Non-pigmented ciliary epithelial cell (primary cell): ENCODE data around the gene AGAP1.

Source experiments
- DNase-seq: peaks from one replicate; pipeline ENCODE4 v3.0.0-alpha.2; 2010; ENCODE audit warnings: low read depth

The AGAP1 gene

GRCh38 chr2:235569837-235570236 is 76.0 kb downstream of the AGAP1 start:
- no peak for DNase-seq

DNA sequence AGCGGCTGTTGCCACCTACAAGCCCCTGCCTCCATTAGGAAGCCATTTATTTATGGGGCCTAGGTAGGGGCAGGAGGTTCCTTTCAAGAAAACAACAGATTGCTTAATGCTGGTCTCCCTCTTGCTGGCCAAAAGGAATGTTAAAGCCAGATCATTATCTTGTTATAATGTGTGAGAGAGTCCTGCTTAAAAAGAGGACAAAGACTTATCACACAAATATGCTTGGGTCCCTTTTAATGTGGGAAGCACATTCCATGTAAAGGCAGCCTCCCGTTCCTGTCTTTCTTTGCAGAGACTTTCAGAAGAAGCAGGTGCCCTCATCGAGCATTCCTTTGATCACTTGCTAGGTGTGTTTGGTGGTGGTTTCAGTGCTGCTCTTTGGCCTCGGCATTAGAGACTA is 76.4 kb downstream of the AGAP1 start:
- DNase-seq = no peak

- DNase-seq = no peak
These were observed 77.3 kb downstream of the AGAP1 start for GRCh38 chr2:235570966-235571692.

DNA sequence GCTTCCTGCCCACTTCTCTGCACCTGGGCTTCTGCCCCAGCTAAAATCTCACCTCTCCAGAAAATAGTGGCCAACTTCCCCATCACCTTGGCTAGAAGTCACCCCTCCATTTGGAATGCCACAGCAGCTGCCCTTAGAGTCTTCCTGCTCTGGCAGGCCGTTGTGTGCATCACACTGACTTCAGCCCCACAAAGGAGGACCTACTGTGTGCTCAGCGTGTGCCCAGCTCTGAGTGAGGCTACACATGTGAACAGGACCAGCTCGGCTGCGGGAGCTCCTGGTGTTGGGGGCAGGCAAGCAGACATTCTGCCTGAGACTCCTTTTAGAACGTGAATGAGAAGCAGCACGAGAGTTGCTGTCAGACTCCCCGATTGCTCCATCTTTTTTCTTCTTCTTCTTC is 78.7 kb downstream of the AGAP1 start:
- DNase-seq = no peak

GRCh38 chr2:235573331-235574221 is 79.7 kb downstream of the AGAP1 start:
- no peak for DNase-seq

GRCh38 chr2:235575431-235575830 is 81.6 kb downstream of the AGAP1 start:
- no peak for DNase-seq

- DNase-seq = no peak
These were observed 82.1 kb downstream of the AGAP1 start for GRCh38 chr2:235575904-235576303.

GRCh38 chr2:235576337-235576910 is 82.6 kb downstream of the AGAP1 start:
- DNase-seq = no peak

DNA sequence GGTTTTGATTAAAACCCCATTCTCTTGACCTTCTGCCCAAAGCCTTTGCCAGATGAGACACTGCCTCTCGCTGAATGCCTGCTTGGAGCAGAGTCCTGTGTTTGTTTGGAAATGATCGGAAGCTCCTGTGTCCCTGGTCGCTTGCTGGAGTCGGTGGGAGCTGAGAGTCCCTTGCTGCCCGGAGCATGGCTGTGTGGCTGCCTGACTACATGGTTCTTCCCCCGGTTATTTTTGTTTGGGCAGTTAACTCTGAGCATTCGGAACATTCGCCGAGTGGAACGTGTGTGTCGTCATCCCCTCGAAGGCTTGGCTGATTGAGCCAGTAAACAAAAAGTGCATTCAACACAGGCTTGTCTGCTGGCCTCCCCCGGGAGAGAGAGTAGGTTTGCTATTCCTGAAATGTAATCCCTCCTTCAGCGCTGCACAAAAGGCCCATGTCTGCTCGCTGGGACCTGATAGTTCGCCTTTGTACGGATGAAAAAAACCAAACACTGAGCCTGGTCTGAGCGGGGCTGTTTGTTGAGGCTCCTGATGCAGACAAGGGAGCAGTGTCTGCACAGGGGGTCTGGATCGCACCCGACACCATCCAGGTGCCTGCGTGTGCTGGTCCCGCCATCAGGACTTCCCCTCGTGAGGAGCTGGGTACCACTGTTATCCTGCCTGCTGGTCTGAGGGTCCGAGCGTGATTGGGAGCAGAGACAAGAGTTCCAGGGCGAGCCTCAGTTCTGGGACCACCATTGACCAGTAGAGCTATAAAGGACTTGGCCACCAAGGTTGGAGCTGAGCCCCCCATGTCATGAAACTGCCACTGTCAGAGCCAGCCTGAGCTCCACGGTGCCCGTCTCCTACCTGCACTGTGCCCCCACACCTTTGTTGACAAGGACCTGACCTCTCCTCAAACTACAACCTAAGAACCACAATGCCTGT is 83.8 kb downstream of the AGAP1 start:
- DNase-seq = no peak

DNA sequence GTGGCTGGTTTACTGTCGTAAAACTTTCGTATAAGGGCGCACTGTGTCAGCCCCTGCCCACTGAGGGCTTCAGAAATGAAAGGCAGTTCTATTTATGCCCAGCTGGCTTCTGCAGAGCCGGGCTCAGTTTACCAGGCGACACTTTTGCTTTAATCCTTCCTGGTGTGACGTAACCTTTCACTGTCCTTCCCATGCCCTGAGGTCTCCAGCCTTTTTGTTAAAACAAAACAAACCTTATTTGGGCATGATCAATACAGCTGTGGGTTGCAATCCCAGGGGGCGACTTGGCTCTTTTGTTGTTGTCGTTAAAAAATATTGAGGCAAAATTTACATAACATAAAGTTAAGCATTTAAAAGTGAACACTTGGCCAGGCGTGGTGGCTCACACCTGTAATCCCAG is 85.3 kb downstream of the AGAP1 start:
- no peak for DNase-seq

GRCh38 chr2:235580426-235581157 is 86.7 kb downstream of the AGAP1 start:
- DNase-seq = no peak

DNA sequence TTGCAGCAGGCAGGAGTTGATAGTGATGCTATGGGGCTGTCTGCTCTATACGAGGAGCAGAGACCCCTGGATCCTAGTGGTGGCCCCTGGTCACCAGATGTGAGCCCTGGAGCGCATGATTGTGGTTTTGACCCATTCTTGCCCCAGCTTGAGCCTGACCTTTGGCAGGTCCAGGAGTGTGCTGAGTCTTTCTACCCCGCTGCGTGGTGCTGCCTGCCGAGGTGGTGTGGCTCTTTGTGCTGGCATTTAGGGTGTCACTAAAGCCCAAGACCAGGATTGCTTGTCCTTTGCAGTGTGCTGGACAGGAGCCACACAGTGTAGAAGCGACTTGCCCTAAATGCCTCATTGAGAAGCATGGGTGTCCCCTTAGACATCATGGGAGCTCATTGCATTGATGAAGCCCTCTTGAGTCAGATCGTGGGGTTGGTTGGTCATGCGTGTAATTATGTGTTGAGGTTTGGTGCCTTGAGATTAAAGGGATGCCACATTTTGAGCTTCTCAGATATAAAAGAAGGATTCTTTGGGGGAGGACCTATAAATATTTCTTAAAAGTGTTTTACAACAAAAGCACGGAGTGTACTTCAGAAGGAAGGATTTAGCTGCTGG is 88.3 kb downstream of the AGAP1 start:
- DNase-seq = no peak

DNA sequence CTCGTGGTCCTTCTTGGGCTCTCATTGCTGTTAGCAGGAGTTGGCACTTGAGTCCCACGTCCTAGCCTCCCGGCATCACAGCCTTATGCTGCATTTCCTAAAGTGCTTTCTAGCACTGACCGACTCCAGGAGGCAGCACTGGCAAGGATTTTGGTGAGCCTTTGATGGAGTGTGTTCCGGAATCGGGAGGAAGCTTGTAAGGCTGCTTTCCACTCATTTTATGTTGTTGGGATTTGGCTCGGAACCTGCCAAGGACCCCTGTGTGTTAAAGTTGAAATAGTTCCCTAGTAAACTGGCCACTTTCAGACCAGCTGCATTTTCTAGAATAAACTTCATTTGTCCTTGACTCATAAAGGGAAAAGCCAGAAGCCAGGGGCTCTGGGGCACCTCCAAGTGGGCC is 88.9 kb downstream of the AGAP1 start:
- DNase-seq = no peak

GRCh38 chr2:235583144-235583543 is 89.3 kb downstream of the AGAP1 start:
- no peak for DNase-seq

- DNase-seq = no peak
These were observed 90.2 kb downstream of the AGAP1 start for GRCh38 chr2:235583925-235584637.

DNA sequence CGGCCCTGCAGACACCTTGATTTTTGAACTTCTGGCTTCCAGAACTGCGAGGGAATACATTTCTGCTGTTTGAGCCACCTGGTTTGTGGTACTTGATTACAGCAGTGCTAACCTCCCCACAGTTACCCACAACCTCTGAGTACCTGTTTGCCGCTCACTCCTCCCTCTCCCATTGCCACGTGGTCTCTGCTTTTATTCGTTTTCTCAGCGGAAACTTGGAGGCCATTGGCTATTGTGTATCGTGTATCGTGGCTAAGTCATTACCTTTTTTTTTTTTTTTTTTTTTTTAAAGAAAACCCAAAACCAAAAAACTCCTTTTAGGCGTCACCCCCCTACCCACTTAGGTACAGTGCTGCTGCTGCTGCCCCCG is 90.8 kb downstream of the AGAP1 start:
- DNase-seq = no peak

GRCh38 chr2:235587202-235587601 is 93.4 kb downstream of the AGAP1 start:
- no peak for DNase-seq

DNA sequence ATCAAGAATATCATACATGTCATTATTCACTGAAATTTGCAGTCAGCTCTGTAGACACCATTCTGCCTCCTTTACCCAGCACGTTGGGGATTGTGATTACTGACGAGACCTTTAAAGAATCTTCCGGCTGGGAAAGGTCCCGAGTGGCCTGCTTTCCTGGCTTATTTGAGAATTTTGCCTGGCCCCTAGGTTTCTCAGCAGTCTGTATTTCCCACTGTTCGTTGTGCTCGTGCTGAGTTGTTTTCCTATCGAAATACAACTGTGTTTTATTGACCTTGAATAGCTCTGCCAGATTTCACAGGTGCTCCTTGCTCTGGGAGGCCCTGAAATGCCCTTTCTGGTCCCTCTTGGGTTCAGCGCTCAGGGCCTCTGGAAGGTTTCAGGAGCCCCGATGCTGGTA is 94.9 kb downstream of the AGAP1 start:
- no peak for DNase-seq

DNA sequence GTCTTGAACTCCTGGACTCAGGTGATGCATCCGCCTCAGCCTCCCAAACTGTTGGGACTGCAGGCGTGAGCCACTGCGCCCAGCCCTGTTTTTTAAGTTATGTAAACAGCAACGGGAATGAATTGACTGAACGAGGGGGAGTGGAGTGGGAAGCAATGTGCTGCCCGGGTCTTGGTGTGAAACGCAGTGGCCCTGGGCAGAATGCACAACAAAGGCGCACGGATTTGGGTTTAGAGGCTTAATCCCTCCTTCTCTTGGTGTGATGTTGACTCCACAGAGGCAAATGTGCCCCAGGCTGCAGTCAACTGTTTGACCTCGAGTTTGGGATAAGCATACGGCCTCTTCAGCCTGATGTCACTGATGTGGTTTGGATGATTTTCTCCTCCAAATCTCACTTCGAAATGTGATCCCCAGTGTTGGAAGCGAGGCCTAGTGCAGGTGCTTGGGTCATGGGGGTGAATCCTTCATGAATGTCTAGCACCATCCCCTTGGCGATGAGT is 97.4 kb downstream of the AGAP1 start:
- DNase-seq = no peak

DNA sequence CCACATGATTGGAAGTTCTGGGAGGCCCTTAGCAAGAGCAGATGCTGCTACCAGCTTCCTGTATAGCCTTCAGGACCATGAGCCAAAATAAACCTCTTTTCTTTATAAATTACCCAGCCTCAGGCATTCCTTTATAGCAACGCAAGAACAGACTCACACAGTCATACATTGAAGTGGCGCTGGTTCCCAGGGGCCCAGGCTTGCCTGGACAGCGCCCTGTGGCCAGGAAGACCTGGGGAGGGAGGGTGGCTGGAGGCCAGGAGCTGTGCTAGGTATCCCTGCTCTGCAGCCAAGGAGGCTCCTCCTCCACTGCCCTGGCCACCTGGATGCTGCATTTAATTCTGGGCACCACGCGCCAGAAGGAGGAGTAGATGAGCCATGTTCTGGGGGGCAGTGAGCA is 98.1 kb downstream of the AGAP1 start:
- DNase-seq = no peak
